ENCODE data around the gene FAM83B. TPM values are rescaled to one million over a fixed set of nuclear protein-coding genes. Genes with fewer than 3 reads are reported as not detected.

Gene FAM83B
- polyA plus RNA-seq, 1 of the 3 experiments (the other 2 are of a cell fraction): not detected

DNA sequence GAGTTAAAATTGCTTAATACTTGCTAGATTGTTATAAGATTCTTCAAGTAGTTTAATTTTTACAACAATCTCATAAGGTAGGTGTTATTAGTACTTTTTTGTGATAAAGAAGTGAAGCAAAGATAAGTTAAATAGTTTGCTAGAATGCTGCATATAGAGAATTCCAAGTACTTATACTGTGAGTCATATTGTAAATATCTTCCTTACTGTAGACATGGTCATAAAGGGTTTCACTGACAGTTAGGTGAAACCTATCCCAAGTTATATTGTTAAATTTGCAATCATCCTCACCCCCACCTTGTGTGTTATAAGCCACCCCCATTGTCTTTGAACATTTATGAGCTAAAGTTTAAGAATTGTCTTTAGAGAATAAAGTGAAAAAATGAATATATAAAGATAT, 142.0 kb downstream of the FAM83B start:
- Histone ChIP-seq H3K27me3 (ENCODE audit: insufficient read depth) (no peaks in the 10 kb centered on the region), H3F3A (replicated peaks; ENCODE audit: insufficient read depth) (no peaks in the 10 kb centered on the region), H3K27ac (ENCODE audit: low read depth in 2 of 2, low read length in 1 of 2) (no peak overlapping the region), H3K4me2 (no peak overlapping the region), H3K4me1 (ENCODE audit: control insufficient read depth in 1 of 2, insufficient read depth in 2 of 2, low read depth in 1 of 2, low read length in 1 of 2) (no peaks in the 10 kb centered on the region), H2AFZ (ENCODE audit: low read depth) (no peak overlapping the region), H3K79me2 (ENCODE audit: insufficient read depth) (no peaks in the 10 kb centered on the region), H3K9ac (no peak overlapping the region), H3K4me3 (ENCODE audit: low read depth in 2 of 2, low read length in 1 of 2) (no peak overlapping the region), H3K9me2 (no peaks in the 10 kb centered on the region), H3K36me3 (replicated peaks in 1 of 2; ENCODE audit: control insufficient read depth in 1 of 2, insufficient read depth in 2 of 2, low read length in 1 of 2) (no peaks in the 10 kb centered on the region), H3K9me3 (no peaks in the 10 kb centered on the region), H4K20me1 (ENCODE audit: insufficient read depth) (no peaks in the 10 kb centered on the region)
- ChIA-PET CTCF (no interaction called here), POLR2A (no interaction called here)
- TF ChIP-seq TCF12 (IDR thresholded peaks at IDR 0.05): no peak
- no peak for TF ChIP-seq FOXM1 (IDR thresholded peaks at IDR 0.05; ENCODE audit: low read depth)
- TF ChIP-seq RXRA (IDR thresholded peaks at IDR 0.05; ENCODE audit: borderline replicate concordance, low read depth): no peak
- TF ChIP-seq, protein P1, sequence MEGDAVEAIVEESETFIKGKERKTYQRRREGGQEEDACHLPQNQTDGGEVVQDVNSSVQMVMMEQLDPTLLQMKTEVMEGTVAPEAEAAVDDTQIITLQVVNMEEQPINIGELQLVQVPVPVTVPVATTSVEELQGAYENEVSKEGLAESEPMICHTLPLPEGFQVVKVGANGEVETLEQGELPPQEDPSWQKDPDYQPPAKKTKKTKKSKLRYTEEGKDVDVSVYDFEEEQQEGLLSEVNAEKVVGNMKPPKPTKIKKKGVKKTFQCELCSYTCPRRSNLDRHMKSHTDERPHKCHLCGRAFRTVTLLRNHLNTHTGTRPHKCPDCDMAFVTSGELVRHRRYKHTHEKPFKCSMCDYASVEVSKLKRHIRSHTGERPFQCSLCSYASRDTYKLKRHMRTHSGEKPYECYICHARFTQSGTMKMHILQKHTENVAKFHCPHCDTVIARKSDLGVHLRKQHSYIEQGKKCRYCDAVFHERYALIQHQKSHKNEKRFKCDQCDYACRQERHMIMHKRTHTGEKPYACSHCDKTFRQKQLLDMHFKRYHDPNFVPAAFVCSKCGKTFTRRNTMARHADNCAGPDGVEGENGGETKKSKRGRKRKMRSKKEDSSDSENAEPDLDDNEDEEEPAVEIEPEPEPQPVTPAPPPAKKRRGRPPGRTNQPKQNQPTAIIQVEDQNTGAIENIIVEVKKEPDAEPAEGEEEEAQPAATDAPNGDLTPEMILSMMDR (IDR thresholded peaks at IDR 0.05): no peak
- TF ChIP-seq, protein P2, sequence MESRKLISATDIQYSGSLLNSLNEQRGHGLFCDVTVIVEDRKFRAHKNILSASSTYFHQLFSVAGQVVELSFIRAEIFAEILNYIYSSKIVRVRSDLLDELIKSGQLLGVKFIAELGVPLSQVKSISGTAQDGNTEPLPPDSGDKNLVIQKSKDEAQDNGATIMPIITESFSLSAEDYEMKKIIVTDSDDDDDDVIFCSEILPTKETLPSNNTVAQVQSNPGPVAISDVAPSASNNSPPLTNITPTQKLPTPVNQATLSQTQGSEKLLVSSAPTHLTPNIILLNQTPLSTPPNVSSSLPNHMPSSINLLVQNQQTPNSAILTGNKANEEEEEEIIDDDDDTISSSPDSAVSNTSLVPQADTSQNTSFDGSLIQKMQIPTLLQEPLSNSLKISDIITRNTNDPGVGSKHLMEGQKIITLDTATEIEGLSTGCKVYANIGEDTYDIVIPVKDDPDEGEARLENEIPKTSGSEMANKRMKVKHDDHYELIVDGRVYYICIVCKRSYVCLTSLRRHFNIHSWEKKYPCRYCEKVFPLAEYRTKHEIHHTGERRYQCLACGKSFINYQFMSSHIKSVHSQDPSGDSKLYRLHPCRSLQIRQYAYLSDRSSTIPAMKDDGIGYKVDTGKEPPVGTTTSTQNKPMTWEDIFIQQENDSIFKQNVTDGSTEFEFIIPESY (IDR thresholded peaks at IDR 0.05; ENCODE audit: borderline replicate concordance, low read depth): no peak
- TF ChIP-seq, protein P3, sequence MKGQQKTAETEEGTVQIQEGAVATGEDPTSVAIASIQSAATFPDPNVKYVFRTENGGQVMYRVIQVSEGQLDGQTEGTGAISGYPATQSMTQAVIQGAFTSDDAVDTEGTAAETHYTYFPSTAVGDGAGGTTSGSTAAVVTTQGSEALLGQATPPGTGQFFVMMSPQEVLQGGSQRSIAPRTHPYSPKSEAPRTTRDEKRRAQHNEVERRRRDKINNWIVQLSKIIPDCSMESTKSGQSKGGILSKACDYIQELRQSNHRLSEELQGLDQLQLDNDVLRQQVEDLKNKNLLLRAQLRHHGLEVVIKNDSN (IDR thresholded peaks at IDR 0.05; ENCODE audit: borderline replicate concordance, low read depth): no peak
- TF ChIP-seq FOSL2 (IDR thresholded peaks at IDR 0.05; ENCODE audit: borderline replicate concordance, low read depth): no peak
- TF ChIP-seq, protein P4, sequence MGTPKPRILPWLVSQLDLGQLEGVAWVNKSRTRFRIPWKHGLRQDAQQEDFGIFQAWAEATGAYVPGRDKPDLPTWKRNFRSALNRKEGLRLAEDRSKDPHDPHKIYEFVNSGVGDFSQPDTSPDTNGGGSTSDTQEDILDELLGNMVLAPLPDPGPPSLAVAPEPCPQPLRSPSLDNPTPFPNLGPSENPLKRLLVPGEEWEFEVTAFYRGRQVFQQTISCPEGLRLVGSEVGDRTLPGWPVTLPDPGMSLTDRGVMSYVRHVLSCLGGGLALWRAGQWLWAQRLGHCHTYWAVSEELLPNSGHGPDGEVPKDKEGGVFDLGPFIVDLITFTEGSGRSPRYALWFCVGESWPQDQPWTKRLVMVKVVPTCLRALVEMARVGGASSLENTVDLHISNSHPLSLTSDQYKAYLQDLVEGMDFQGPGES (IDR thresholded peaks at IDR 0.05; ENCODE audit: low read depth, low read length): no peak
- no peak for TF ChIP-seq RFX5 (IDR thresholded peaks at IDR 0.05; ENCODE audit: low read length)
- TF ChIP-seq, protein P5, sequence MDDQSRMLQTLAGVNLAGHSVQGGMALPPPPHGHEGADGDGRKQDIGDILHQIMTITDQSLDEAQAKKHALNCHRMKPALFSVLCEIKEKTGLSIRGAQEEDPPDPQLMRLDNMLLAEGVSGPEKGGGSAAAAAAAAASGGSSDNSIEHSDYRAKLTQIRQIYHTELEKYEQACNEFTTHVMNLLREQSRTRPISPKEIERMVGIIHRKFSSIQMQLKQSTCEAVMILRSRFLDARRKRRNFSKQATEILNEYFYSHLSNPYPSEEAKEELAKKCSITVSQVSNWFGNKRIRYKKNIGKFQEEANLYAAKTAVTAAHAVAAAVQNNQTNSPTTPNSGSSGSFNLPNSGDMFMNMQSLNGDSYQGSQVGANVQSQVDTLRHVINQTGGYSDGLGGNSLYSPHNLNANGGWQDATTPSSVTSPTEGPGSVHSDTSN (IDR thresholded peaks at IDR 0.05): no peak
- TF ChIP-seq, protein P6, sequence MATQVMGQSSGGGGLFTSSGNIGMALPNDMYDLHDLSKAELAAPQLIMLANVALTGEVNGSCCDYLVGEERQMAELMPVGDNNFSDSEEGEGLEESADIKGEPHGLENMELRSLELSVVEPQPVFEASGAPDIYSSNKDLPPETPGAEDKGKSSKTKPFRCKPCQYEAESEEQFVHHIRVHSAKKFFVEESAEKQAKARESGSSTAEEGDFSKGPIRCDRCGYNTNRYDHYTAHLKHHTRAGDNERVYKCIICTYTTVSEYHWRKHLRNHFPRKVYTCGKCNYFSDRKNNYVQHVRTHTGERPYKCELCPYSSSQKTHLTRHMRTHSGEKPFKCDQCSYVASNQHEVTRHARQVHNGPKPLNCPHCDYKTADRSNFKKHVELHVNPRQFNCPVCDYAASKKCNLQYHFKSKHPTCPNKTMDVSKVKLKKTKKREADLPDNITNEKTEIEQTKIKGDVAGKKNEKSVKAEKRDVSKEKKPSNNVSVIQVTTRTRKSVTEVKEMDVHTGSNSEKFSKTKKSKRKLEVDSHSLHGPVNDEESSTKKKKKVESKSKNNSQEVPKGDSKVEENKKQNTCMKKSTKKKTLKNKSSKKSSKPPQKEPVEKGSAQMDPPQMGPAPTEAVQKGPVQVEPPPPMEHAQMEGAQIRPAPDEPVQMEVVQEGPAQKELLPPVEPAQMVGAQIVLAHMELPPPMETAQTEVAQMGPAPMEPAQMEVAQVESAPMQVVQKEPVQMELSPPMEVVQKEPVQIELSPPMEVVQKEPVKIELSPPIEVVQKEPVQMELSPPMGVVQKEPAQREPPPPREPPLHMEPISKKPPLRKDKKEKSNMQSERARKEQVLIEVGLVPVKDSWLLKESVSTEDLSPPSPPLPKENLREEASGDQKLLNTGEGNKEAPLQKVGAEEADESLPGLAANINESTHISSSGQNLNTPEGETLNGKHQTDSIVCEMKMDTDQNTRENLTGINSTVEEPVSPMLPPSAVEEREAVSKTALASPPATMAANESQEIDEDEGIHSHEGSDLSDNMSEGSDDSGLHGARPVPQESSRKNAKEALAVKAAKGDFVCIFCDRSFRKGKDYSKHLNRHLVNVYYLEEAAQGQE (IDR thresholded peaks at IDR 0.05; ENCODE audit: low read depth, low read length): no peak
- TF ChIP-seq MEF2A (IDR thresholded peaks at IDR 0.05; ENCODE audit: borderline replicate concordance, low read depth): no peak
- no peak for DNase-seq

Data from SK-N-SH (cell line).